B cell (primary cell): ENCODE data around the gene ATP11A.

Experiments
- EZH2 ChIP-seq: IDR thresholded peaks from 2 replicates; pipeline ENCODE4 v1.6.1; 2012; ENCODE audit warnings: borderline replicate concordance, low read depth, mild to moderate bottlenecking, moderate library complexity, low read length; ENCODE audit not compliant: insufficient read depth, poor library complexity, severe bottlenecking
- TF ChIP-seq, protein P1 (sequence below): fragments of 200-600 bp; IDR thresholded peaks from one replicate; pipeline ENCODE4 v1.8.0; 2022; ENCODE audit warnings: antibody characterized with exemption, mild to moderate bottlenecking

DNA sequence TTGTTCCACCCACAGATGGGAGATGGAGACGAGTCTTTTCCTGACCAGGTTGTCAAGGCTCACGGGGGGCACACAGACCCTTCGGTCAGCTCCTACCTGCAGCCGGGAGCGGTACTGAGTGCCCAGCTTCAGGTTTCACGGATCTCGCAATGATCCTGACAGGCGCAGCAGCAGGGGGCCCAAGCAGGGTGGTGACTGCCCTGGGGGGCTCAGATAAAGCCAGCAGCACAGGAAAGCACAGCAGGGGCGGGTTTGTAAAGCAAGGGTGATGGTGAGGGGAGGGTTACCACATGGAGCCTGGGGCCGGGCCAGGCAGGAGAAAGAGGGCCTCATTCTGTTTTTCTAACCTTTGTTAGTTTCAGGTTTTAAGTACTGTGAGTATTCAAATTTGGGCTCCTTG is 41.7 kb upstream of the ATP11A start:
- TF ChIP-seq, protein P1, sequence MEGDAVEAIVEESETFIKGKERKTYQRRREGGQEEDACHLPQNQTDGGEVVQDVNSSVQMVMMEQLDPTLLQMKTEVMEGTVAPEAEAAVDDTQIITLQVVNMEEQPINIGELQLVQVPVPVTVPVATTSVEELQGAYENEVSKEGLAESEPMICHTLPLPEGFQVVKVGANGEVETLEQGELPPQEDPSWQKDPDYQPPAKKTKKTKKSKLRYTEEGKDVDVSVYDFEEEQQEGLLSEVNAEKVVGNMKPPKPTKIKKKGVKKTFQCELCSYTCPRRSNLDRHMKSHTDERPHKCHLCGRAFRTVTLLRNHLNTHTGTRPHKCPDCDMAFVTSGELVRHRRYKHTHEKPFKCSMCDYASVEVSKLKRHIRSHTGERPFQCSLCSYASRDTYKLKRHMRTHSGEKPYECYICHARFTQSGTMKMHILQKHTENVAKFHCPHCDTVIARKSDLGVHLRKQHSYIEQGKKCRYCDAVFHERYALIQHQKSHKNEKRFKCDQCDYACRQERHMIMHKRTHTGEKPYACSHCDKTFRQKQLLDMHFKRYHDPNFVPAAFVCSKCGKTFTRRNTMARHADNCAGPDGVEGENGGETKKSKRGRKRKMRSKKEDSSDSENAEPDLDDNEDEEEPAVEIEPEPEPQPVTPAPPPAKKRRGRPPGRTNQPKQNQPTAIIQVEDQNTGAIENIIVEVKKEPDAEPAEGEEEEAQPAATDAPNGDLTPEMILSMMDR, result no peak
- no peak for TF ChIP-seq EZH2
